Stromal cell of bone marrow (primary cell): ENCODE results near the gene STRAP.

Source experiments
- DNase-seq: peaks from one replicate; pipeline ENCODE4 v3.0.0-alpha.2; 2012; ENCODE audit warnings: low read depth

Gene STRAP, protein sequence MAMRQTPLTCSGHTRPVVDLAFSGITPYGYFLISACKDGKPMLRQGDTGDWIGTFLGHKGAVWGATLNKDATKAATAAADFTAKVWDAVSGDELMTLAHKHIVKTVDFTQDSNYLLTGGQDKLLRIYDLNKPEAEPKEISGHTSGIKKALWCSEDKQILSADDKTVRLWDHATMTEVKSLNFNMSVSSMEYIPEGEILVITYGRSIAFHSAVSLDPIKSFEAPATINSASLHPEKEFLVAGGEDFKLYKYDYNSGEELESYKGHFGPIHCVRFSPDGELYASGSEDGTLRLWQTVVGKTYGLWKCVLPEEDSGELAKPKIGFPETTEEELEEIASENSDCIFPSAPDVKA

DNA sequence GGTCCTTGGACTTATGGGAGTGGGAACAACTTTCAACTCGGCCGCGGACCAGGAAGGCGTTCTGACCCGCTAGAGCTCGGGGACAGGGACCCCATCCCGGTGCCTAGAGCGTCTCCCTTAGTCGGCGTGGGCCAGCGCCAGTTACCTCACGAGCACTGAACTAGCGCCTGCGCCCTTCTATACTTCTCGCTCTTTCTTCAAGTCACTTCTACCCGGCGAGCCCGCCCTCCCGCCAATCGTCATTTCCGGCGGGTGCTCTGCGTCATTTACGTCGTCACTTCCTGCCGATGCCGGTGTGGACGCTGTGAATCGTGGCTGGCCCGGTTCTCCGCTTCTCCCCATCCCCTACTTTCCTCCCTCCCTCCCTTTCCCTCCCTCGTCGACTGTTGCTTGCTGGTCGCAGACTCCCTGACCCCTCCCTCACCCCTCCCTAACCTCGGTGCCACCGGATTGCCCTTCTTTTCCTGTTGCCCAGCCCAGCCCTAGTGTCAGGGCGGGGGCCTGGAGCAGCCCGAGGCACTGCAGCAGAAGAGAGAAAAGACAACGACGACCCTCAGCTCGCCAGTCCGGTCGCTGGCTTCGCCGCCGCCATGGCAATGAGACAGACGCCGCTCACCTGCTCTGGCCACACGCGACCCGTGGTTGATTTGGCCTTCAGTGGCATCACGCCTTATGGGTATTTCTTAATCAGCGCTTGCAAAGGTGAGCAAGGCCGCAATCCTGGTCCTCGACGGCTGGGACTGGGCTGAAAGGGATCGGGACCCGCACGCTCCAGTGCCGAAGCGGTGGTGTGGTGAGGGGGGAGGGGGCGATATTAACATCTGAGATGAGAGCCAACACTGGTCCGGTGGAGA, at the start of gene STRAP:
TSS of gene STRAP (plus strand) at position 270 of the 854 bp plus-strand sequence. CDS start at position 591, 321 bp downstream.
- peak; percentile 94 for DNase-seq

- DNase-seq: no peak
Observed at GRCh38 chr12:15834575-15834974, 47.6 kb upstream of the STRAP start.

- peak; percentile 87 for DNase-seq
Observed at GRCh38 chr12:15837141-15837790, 44.9 kb upstream of the STRAP start.

DNA sequence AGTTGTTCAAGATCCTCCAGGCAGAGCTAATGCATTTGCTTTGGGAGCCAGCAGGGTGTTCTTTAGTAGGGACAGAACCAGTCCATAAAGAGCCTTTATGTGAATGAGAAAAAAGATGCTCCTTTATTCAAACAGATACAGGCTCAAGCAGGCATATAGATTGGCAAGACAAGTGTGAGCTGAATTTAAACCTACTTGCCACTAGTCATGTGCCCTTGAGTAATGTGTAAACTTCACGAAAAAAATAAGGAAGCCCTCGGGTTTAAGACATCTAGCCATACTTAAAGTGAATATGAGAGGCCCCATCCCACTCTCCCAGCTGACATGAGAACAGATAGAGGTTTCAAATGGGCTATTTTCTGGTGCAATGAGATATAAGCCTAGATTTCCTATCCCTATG, 43.1 kb upstream of the STRAP start:
- no peak for DNase-seq

GRCh38 chr12:15839682-15840081, 42.5 kb upstream of the STRAP start:
- DNase-seq: no peak

DNA sequence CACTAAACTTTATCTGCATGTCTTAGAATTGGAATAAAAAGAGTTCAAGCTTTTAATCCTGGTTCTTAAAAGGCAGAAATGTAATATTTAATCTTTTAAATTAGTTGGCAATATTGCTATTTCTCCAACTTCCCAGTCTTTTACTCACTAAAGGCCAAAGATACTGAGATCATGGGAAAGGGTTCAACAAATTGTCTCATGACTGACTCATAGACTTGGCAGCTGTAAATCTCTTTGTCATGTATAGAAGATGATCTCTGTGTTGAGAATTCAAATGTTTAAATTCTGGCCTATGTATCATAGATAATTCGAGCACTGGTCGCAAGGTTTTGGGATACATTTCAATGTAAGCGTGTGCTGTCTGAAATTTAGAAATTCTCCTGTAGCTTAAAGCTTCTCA, 40.1 kb upstream of the STRAP start:
- DNase-seq: peak; percentile 83

GRCh38 chr12:15846887-15847286, 35.3 kb upstream of the STRAP start:
- DNase-seq: peak; percentile 62

GRCh38 chr12:15848606-15849005, 33.6 kb upstream of the STRAP start:
- no peak for DNase-seq

GRCh38 chr12:15851045-15851620, 31.1 kb upstream of the STRAP start:
- no peak for DNase-seq

GRCh38 chr12:15851919-15852318, 30.3 kb upstream of the STRAP start:
- DNase-seq: no peak

DNA sequence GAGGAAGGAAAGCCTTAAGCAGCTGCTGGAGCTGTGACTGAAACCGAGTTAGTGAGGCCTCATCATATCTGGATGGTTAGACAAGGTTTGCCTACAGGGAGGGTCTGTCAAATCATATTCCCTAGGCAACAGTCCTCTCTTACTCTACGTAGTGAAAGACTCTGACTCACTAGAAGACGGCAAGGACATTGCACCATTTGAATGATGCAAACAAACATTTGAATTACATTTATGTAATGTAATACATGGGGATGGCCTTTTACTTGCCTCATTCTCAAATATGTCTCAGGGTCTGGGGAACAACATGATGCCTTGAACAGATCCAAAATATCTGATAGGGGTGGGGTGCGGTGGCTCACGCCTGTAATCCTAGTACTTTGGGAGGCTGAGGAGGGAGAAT, 29.8 kb upstream of the STRAP start:
- DNase-seq: peak; percentile 41

- no peak for DNase-seq
Observed at GRCh38 chr12:15853877-15854276, 28.3 kb upstream of the STRAP start.

- DNase-seq: no peak
Observed at GRCh38 chr12:15854916-15855315, 27.3 kb upstream of the STRAP start.

GRCh38 chr12:15855646-15856045, 26.5 kb upstream of the STRAP start:
- DNase-seq: no peak

GRCh38 chr12:15856097-15856982, 25.8 kb upstream of the STRAP start:
- peak; percentile 48 for DNase-seq

GRCh38 chr12:15858353-15858752, 23.8 kb upstream of the STRAP start:
- no peak for DNase-seq

DNA sequence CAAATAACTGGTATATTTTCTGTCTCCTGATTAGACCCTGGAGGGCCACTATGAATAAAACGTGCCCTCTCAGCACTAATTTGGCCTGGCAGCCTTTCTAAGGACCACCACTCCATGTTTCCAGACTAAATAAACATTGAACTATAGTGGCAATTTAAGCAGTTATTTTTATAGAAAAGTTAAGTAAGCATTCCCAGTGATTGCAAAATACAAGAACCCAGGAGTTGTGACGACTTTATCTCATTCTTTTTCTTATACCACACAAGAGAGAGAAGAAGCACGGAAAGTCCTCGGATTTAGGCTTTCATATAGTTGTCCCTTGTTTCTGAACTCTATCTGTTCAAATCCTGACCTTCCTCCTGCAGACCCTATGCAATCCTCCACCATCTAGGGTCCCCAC, 23.1 kb upstream of the STRAP start:
- no peak for DNase-seq

DNA sequence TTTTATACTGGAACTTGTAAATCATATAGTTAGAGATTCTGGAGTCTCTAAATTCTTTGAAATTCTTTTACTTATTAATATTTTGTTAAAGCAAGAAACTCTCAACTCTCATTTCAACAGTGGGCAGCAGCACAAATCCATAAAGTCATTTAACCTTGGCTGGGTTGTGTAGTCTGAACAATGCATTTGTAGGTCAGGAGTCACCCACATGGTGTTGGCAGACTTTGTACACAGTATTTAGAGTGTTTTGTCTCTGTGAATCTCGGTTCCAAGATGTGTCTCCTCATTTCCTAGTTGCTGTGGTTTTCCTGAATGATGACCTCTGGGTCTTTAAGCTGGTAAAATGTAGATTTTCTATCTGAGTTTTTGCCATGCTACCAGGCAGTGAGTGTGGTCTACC, 20.8 kb upstream of the STRAP start:
- DNase-seq: no peak

- no peak for DNase-seq
Observed at GRCh38 chr12:15862840-15863239, 19.3 kb upstream of the STRAP start.

DNA sequence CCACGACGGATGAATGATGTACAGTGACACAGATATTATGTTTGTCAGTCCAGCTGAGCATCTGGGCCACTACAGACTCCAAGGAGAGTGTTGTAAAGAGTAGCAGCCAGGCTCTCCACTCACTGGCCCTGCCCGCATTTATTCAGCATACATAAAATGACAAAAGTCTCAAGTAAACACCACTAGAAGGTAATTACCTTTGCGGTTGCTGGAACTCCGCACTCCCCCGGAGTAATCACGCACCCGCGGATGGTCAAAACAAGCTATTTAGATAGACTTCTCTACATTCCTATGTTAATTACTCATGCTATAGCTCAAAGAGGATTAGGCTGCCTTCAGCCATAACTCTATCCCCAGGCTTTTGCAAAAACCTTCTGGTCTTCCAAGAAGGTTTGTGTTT, 18.8 kb upstream of the STRAP start:
- DNase-seq: no peak

- no peak for DNase-seq
Observed at GRCh38 chr12:15863984-15864383, 18.2 kb upstream of the STRAP start.
